C4-2B (cell line): ENCODE data around the gene TRPV3.

Source experiments
- CTCF ChIP-seq: fragments of 450-650 bp; conservative IDR thresholded peaks from 2 replicates; pipeline ENCODE4 v1.5.1; 2017; ENCODE audit warnings: mild to moderate bottlenecking
- ZFX ChIP-seq: fragments of 450-650 bp; IDR thresholded peaks from 2 replicates; pipeline ENCODE4 v1.6.1; 2017

GRCh38 chr17:3510090-3510489 is 47.5 kb downstream of the TRPV3 start:
- TF ChIP-seq CTCF = no peak
- TF ChIP-seq ZFX = no peak
